Fibroblast of villous mesenchyme (primary cell): ENCODE results near the gene INTS6L. TPM values are rescaled to one million over a fixed set of nuclear protein-coding genes. Genes with fewer than 3 reads are reported as not detected.
A peak's percentile ranks its signal among the peaks of the same experiment; 100 is the strongest.

Source experiments
- DNase-seq: peaks from one replicate; pipeline ENCODE4 v3.0.0-alpha.2; 2010; ENCODE audit warnings: low read depth
- H3K4me3 ChIP-seq: 2 replicates; pipeline ENCODE4 v1.5.1; 2011; ENCODE audit warnings: low read depth, mild to moderate bottlenecking, low read length
- CTCF ChIP-seq: IDR thresholded peaks from 2 replicates; pipeline ENCODE4 v1.5.1; 2012; ENCODE audit warnings: low read depth, mild to moderate bottlenecking, low read length; ENCODE audit not compliant: insufficient read depth
- total RNA-seq: library from RNA; depleted of rRNA; stranded (reverse); fragments of >200 nt; gene quantifications from 2 replicates; pipeline ENCODE4 v1.2.3, GENCODE V29; 2012

The INTS6L gene
- total RNA-seq, 1 donor = 8.2 TPM

DNA sequence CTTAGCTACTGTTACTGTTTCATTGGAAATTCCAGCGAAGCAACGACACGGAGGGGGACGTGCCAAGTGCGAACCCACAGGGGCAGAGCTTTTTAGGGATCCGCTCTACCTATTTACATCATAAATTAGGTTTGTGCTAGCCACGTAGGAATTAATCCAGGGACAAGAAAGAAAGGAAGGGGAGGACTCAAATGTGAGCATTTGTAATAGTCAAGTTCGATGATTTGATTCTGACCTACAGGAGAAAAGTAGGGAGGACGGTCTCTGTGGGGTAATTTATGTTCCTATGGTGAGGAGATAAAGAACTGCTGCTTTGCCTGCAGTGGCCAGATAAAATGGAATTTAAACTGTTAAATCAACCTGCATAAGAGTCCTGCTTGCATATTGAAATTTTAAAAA, 1.7 kb downstream of the INTS6L start:
- no peak for TF ChIP-seq CTCF
- H3K4me3 ChIP-seq = peak overlapping the region; percentile 62
- no peak for DNase-seq

DNA sequence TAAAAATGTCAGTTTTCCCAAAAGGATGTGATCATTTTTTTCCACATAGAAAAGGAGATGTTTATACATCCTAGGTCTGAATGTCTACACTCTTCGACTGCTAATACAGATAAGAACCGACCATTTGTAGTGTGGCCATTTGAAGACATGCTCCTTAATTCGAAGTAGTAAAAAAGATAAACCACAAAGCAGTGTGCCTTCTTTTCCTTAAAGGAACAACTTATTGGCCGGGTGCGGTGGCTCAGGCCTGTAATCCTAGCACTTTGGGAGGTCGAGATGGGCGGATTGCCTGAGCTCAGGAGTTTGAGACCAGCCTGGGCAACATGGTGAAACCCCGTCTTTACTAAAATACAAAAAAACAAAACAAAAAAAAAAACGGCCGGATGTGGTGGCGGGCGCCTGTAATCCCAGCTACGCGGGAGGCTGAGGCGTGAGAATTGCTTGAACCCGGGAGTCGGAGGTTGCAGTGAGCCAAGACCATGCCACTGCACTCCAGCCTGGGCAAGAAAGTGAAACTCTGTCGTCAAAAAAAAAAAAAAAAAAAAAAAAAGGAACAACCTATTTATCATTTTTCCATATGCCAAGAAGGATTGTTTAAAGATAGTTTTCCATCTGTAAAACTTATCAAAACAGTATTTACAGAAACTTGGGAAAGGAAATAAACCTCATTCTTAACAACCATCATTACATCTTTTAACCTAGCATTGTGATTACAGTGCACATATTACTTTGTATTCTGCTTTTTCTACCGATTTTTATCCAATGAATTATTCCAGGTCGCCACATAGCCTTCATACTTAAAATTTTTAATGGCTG, 2.6 kb downstream of the INTS6L start:
- H3K4me3 ChIP-seq = peak overlapping the region; percentile 62
- DNase-seq = peak; percentile 15
- no peak for TF ChIP-seq CTCF

DNA sequence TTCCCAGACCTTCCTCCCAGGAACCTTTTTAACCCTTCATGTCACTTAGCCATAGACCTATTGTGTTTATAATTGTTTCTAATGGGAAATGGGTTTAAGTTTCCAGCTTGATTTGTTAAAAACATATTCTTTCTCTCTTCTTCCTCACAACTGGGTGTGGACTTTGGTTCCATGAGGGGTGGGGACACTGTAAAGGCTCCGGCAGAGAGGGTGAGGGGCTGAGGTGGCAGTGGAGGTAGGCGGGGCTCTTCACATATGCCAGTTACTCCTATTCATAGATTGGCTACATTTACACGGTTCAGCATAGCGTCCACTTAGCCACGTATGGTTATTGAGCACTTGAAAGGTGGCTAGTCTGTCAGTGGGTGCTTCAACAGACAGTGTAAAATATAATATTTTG, 7.8 kb downstream of the INTS6L start:
- DNase-seq = no peak
- TF ChIP-seq CTCF = no peak

GRCh38 chrX:135528756-135529155, 8.3 kb downstream of the INTS6L start:
- TF ChIP-seq CTCF = no peak
- no peak for DNase-seq
- no peak overlapping the region for H3K4me3 ChIP-seq

More for the DNA sequence above, 7.8 kb downstream of the INTS6L start:
- no peak overlapping the region for H3K4me3 ChIP-seq

DNA sequence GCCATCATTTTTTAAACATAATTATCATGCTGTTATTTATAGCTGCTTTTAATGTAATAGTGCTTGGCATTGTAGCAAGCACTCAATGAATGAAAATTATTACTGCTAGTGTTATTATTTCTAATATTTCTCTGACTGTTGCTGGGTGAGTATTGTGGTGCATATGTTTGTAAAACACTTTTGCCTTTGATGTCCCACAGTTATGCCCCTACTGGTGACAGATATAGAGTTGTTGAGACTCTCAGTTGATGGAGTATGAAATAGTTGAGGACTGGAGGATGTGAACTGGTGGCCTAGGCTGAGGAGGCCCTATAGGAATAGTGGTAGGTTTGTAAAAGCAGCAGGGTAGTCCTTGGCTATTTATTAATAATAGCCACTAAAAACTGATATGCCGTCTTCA, 9.6 kb downstream of the INTS6L start:
- no peak overlapping the region for H3K4me3 ChIP-seq
- DNase-seq = no peak
- TF ChIP-seq CTCF = no peak

DNA sequence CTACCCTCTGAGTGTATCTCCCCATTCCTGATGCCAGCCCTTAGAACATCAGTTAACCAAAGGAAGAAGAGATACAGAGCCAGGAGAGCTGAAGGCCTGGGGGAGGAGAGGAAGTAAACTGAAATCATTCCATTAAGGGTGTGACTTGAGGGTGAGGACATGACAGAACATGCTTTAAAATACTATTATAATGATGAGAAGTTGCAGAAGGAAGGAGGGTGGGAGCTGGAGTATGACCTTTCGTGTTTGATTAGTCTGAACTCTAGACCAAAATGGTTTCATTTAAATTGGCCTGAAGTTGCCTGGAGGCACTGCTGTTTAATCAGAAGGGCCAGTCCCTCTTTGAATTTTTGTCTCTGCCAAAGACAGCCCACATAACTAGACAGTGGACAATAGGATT, 11.4 kb downstream of the INTS6L start:
- no peak overlapping the region for H3K4me3 ChIP-seq
- DNase-seq = no peak
- no peak for TF ChIP-seq CTCF
